Uterus (tissue), 2 donors: Measurements from ENCODE around the gene RAB6B.

ENCODE experiments used
- POLR2A ChIP-seq, 2 donors: fragments of 450-650 bp; IDR thresholded peaks; one replicate each; pipeline ENCODE4 v1.6.1; 2016; ENCODE audit warnings: antibody characterized with exemption in 2 of 2, mild to moderate bottlenecking in 1 of 2, moderate library complexity in 1 of 2
- TF ChIP-seq, protein P1 (sequence below), 4 experiments: fragments of 200-600 bp in 2 of 4; fragments of 450-650 bp in 2 of 4; sonication (generic) in 2 of 4; IDR thresholded peaks; one replicate each; pipeline ENCODE4 v1.5.1; 2016 to 2019; ENCODE audit warnings: antibody characterized with exemption in 4 of 4, mild to moderate bottlenecking in 2 of 4, moderate library complexity in 1 of 4

DNA sequence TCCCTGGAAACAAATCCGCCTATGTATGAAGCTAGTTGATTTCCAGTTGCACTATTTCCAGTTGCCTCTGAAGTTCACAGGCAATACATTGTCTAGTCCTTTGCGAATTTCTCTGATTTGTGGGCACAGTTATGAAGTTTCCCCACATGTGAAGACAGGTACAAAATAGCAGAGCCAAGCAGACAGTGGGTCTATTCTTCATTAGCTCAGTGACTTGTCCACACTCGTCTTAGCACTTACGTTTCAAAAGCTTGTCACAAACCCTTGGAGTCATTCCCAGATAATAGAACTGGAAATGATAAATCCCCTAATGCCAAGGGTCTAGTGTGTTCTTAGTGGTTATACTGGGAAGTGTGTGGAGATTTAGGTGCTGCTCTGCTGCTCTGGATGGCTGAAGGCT lies 75.6 kb downstream of the RAB6B start:
- TF ChIP-seq, protein P1, sequence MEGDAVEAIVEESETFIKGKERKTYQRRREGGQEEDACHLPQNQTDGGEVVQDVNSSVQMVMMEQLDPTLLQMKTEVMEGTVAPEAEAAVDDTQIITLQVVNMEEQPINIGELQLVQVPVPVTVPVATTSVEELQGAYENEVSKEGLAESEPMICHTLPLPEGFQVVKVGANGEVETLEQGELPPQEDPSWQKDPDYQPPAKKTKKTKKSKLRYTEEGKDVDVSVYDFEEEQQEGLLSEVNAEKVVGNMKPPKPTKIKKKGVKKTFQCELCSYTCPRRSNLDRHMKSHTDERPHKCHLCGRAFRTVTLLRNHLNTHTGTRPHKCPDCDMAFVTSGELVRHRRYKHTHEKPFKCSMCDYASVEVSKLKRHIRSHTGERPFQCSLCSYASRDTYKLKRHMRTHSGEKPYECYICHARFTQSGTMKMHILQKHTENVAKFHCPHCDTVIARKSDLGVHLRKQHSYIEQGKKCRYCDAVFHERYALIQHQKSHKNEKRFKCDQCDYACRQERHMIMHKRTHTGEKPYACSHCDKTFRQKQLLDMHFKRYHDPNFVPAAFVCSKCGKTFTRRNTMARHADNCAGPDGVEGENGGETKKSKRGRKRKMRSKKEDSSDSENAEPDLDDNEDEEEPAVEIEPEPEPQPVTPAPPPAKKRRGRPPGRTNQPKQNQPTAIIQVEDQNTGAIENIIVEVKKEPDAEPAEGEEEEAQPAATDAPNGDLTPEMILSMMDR (IDR thresholded peaks at IDR 0.05), result no peak
- no peak for TF ChIP-seq POLR2A (IDR thresholded peaks at IDR 0.05)
